22Rv1 (cell line): ENCODE measurements around the gene SRP68.

Experiments used
- ZFX ChIP-seq: fragments of 450-650 bp; IDR thresholded peaks from 2 replicates; pipeline ENCODE4 v1.6.1; 2017; ENCODE audit warnings: antibody characterized with exemption, borderline replicate concordance
- TF ChIP-seq, protein P1 (sequence below): fragments of 450-650 bp; IDR thresholded peaks from 2 replicates; pipeline ENCODE4 v1.5.1; 2017; ENCODE audit warnings: mild to moderate bottlenecking

DNA sequence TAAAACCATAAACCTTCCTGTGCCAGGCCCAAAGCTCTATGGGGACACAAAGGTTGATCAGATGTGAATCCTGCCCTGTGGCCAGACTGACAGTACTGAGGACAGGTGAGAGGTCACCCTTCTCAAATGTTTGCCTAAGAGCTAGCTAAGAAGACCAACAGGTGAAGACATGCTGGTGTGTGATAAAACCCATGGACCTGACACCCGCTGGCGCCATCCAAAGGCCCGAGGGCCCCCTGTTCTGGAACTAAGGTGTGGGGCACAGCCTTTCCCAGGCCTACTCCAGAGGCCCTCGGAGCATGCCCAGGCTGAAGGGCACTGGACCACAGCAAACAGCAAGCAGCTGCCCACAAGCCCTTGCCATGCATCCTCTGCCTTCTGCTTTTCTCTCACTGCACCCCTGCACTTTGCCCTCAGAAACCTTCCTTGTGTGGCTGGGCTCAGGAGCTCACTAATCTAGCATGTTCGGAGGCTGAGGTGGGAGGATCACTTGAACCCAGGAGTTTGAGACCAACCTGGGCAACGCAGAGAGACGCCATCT, 76.9 kb downstream of the SRP68 start:
- TF ChIP-seq, protein P1, sequence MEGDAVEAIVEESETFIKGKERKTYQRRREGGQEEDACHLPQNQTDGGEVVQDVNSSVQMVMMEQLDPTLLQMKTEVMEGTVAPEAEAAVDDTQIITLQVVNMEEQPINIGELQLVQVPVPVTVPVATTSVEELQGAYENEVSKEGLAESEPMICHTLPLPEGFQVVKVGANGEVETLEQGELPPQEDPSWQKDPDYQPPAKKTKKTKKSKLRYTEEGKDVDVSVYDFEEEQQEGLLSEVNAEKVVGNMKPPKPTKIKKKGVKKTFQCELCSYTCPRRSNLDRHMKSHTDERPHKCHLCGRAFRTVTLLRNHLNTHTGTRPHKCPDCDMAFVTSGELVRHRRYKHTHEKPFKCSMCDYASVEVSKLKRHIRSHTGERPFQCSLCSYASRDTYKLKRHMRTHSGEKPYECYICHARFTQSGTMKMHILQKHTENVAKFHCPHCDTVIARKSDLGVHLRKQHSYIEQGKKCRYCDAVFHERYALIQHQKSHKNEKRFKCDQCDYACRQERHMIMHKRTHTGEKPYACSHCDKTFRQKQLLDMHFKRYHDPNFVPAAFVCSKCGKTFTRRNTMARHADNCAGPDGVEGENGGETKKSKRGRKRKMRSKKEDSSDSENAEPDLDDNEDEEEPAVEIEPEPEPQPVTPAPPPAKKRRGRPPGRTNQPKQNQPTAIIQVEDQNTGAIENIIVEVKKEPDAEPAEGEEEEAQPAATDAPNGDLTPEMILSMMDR = no peak
- no peak for TF ChIP-seq ZFX
